VCaP (cell line): ENCODE measurements around the gene HOXD1.

ENCODE experiments used
- H3K27ac ChIP-seq: fragments of 450-650 bp; 2 replicates; pipeline ENCODE4 v1.5.1; 2017
- TF ChIP-seq, protein P1 (sequence below): fragments of 450-650 bp; conservative IDR thresholded peaks from 2 replicates; pipeline ENCODE4 v1.5.1; 2017; ENCODE audit warnings: mild to moderate bottlenecking, moderate library complexity

The HOXD1 gene

DNA sequence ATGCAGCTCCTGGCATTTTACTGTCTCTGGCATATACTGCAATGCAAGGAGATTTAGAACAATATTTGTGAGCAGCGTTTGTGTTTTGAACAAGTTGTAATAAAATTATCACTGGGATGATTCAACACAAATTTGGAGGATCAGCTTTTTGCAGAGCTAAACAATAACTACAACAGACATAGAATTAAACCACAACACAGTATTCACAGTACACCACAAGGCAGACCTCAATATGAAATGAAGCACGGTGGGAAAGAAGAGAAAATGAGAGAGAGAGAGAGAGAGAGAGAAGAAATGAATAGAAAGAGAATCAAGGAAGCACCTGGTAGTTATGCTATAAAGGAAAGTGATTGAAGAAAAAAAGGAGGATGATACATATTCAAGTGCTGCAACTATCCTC, 39.4 kb downstream of the HOXD1 start:
- H3K27ac ChIP-seq: no peak overlapping the region
- TF ChIP-seq, protein P1, sequence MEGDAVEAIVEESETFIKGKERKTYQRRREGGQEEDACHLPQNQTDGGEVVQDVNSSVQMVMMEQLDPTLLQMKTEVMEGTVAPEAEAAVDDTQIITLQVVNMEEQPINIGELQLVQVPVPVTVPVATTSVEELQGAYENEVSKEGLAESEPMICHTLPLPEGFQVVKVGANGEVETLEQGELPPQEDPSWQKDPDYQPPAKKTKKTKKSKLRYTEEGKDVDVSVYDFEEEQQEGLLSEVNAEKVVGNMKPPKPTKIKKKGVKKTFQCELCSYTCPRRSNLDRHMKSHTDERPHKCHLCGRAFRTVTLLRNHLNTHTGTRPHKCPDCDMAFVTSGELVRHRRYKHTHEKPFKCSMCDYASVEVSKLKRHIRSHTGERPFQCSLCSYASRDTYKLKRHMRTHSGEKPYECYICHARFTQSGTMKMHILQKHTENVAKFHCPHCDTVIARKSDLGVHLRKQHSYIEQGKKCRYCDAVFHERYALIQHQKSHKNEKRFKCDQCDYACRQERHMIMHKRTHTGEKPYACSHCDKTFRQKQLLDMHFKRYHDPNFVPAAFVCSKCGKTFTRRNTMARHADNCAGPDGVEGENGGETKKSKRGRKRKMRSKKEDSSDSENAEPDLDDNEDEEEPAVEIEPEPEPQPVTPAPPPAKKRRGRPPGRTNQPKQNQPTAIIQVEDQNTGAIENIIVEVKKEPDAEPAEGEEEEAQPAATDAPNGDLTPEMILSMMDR: no peak

- TF ChIP-seq, protein P1: no peak
- H3K27ac ChIP-seq: no peak overlapping the region
Observed at GRCh38 chr2:176234156-176234555, 45.7 kb downstream of the HOXD1 start.

DNA sequence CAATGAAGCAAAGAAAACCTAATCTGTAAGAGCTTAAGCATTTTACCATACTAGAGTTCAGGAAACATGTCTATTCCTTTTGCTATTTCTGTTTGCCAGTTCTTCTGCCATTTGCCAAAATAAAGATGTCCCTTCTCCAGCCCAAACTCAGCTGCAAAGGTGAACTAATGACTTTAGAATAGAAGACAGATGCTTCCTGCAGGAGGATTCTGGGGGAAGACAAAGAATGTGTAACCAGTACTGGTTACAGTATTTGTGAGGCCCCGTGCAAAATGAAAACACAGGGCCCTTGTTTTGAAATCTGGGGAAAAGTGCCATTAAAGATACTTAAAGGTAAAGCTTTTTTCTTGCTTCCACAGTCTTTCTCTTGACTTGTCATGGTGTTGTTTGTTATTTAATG, 46.5 kb downstream of the HOXD1 start:
- TF ChIP-seq, protein P1: no peak

DNA sequence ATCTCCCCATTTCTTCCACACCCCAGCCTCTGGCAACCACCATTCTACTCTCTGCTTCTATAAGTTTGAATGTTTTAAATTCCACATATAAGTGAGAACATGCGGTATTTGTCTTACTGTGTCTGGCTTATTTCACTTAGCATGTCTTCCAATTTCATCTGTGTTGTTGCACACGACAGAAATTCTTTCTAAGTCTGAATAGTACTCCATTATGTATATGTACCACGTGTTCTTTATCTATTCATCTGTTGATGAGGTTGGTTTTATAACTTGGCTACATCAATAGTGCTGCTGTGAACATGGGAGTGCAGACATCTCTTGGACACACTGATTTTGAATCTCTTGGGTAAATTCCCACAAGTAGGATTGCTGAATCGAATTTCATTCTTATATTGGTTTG, 49.0 kb downstream of the HOXD1 start:
- TF ChIP-seq, protein P1: no peak
- no peak overlapping the region for H3K27ac ChIP-seq

More for the DNA sequence above, 46.5 kb downstream of the HOXD1 start:
- no peak overlapping the region for H3K27ac ChIP-seq

GRCh38 chr2:176239031-176239430, 50.6 kb downstream of the HOXD1 start:
- TF ChIP-seq, protein P1: no peak
- no peak overlapping the region for H3K27ac ChIP-seq

- no peak overlapping the region for H3K27ac ChIP-seq
- TF ChIP-seq, protein P1: no peak
Observed at GRCh38 chr2:176240301-176240700, 51.8 kb downstream of the HOXD1 start.
